Nephron (organoid): ENCODE results near the gene PLS1.

Source experiments
- H3K27ac Mint-ChIP-seq, 3 experiments: 2 replicates each; pipeline ENCODE4 v1.8.0; 2020; ENCODE audit warnings: mixed read lengths in 3 of 3, mild to moderate bottlenecking in 2 of 3, moderate library complexity in 1 of 3
- H3K27me3 Mint-ChIP-seq: 2 replicates; pipeline ENCODE4 v1.8.0; 2021; ENCODE audit warnings: low read depth, mild to moderate bottlenecking, moderate library complexity, mixed read lengths
- H3K36me3 Mint-ChIP-seq: 2 replicates; pipeline ENCODE4 v1.8.0; 2020; ENCODE audit warnings: low read depth, mixed read lengths
- H3K4me1 Mint-ChIP-seq: 2 replicates; pipeline ENCODE4 v1.8.0; 2020; ENCODE audit warnings: mixed read lengths
- H3K4me3 Mint-ChIP-seq, 3 experiments: 2 replicates each; pipeline ENCODE4 v1.8.0; 2020; ENCODE audit warnings: mild to moderate bottlenecking in 3 of 3, mixed read lengths in 3 of 3, moderate library complexity in 2 of 3
- H3K9me3 Mint-ChIP-seq: 2 replicates; pipeline ENCODE4 v1.8.0; 2020; ENCODE audit warnings: mixed read lengths
- CTCF ChIP-seq, 3 experiments: fragments of 200-600 bp; sonication (generic); IDR thresholded peaks; one replicate each; pipeline ENCODE4 v1.5.0; 2021; ENCODE audit warnings: antibody characterized with exemption in 3 of 3; ENCODE audit not compliant: unreplicated experiment in 3 of 3

Gene PLS1

GRCh38 chr3:142648950-142649349 lies 52.8 kb downstream of the PLS1 start:
- Mint-ChIP-seq H3K4me1 (peaks cover 5% of the 10 kb centered on the region), H3K4me3 (no peak overlapping the region), H3K36me3 (no peaks in the 10 kb centered on the region), H3K27ac (no peak overlapping the region), H3K27me3 (no peaks in the 10 kb centered on the region), H3K9me3 (no peaks in the 10 kb centered on the region)
- TF ChIP-seq CTCF (IDR thresholded peaks at IDR 0.05; ENCODE audit: unreplicated experiment in 3 of 3): no peak

DNA sequence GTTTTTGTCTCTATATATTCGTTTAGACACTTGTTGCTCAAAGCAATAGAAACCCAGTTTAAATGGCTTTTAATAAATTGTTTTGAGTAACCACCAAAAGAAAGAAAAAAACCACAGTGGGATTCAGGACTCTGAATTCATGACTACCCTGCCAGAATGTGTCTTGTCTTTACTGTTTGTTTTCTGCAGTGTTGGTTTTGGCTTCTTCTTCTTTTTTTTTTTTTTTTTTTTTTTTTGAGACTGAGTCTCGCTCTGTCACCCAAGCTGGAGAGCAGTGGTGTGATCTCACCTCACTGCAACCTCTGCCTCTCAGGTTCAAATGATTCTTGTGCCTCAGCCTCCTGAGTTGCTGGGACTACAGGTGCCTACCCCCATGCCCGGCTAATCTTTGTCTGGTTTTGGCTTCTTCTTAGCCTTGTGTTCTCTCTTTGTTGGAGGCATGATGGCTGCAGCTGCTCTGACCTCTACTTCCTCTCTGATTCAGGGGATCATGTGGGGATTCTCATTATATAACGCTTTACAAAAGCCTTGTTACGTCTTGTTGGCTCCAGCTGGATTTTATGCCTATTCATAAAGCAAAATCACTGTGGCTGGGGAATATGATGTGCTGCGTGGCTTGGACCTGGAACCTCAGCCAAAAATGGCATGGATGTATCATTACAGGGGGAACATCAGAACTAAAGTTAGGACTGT lies 54.0 kb downstream of the PLS1 start:
- no peak for TF ChIP-seq CTCF (IDR thresholded peaks at IDR 0.05; ENCODE audit: unreplicated experiment in 3 of 3)
- no peaks in the 10 kb centered on the region for H3K9me3 Mint-ChIP-seq
- no peaks in the 10 kb centered on the region for H3K36me3 Mint-ChIP-seq
- H3K4me3 Mint-ChIP-seq: no peak overlapping the region
- no peaks in the 10 kb centered on the region for H3K27me3 Mint-ChIP-seq
- peak overlapping the region in 2 of 3 experiments; percentile 3 to 7 for H3K27ac Mint-ChIP-seq
- peaks cover 5% of the 10 kb centered on the region for H3K4me1 Mint-ChIP-seq

DNA sequence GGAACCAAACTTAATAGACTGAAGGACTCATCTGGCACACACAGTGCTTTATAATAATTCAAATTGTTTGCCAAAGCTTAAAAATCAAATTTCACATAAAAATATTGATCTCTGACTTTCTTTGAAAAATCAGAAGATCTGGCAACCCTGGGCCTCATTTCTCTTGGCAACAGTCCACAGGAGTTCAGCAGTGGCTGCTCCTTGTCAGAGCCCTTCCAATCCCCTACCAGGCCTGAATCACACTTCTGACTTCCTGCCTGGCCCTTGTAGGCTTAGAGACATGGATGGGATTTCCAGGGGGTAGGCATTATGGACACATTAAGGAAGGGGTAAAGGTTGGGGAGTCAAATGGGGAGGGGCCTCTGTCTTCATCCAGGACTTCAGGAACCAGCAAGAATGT lies 55.5 kb downstream of the PLS1 start:
- peaks cover 5% of the 10 kb centered on the region for H3K4me1 Mint-ChIP-seq
- no peak for TF ChIP-seq CTCF (IDR thresholded peaks at IDR 0.05; ENCODE audit: unreplicated experiment in 3 of 3)
- H3K27me3 Mint-ChIP-seq: no peaks in the 10 kb centered on the region
- H3K9me3 Mint-ChIP-seq: no peaks in the 10 kb centered on the region
- no peaks in the 10 kb centered on the region for H3K36me3 Mint-ChIP-seq
- no peak overlapping the region for H3K4me3 Mint-ChIP-seq
- H3K27ac Mint-ChIP-seq: no peak overlapping the region

GRCh38 chr3:142652826-142653292 lies 56.7 kb downstream of the PLS1 start:
- Mint-ChIP-seq H3K27me3 (no peaks in the 10 kb centered on the region), H3K4me1 (peaks cover 5% of the 10 kb centered on the region), H3K27ac (no peak overlapping the region), H3K36me3 (no peaks in the 10 kb centered on the region), H3K4me3 (no peak overlapping the region), H3K9me3 (no peaks in the 10 kb centered on the region)
- TF ChIP-seq CTCF (IDR thresholded peaks at IDR 0.05; ENCODE audit: unreplicated experiment in 3 of 3): no peak

- Mint-ChIP-seq H3K9me3 (no peaks in the 10 kb centered on the region), H3K4me1 (no peaks in the 10 kb centered on the region), H3K27me3 (no peaks in the 10 kb centered on the region), H3K4me3 (no peak overlapping the region), H3K27ac (no peak overlapping the region), H3K36me3 (no peaks in the 10 kb centered on the region)
- no peak for TF ChIP-seq CTCF (IDR thresholded peaks at IDR 0.05; ENCODE audit: unreplicated experiment in 3 of 3)
Observed at GRCh38 chr3:142656575-142656974, 60.4 kb downstream of the PLS1 start.

- H3K4me3 Mint-ChIP-seq: no peak overlapping the region
- H3K27me3 Mint-ChIP-seq: no peaks in the 10 kb centered on the region
- no peaks in the 10 kb centered on the region for H3K9me3 Mint-ChIP-seq
Observed at GRCh38 chr3:142657033-142657432, 60.8 kb downstream of the PLS1 start.

More at GRCh38 chr3:142657033-142657432, 60.8 kb downstream of the PLS1 start:
- H3K36me3 Mint-ChIP-seq: no peaks in the 10 kb centered on the region
- no peak for TF ChIP-seq CTCF (IDR thresholded peaks at IDR 0.05; ENCODE audit: unreplicated experiment in 3 of 3)
- H3K27ac Mint-ChIP-seq: no peak overlapping the region
- no peaks in the 10 kb centered on the region for H3K4me1 Mint-ChIP-seq
